Activated CD4-positive, alpha-beta T cell treated with anti-CD3 and anti-CD28 coated beads, Interleukin-2, Interleukin-6, amounts not matched to agents 100 ng/mL and 50 ng/mL, durations not matched to agents 16 hours and 8 hours (primary cell): ENCODE measurements around the gene ACOT2.
"Not testable (repeated sequence)": the region's sequence is repeated elsewhere in the genome, so short reads cannot be mapped to it uniquely, and the experiment has no call there.

Source experiments
- DNase-seq: peaks from one replicate; pipeline ENCODE4 v3.0.0-alpha.2; 2020

Gene ACOT2

GRCh38 chr14:73568886-73569184 is 178 bp upstream of the ACOT2 start:
- DNase-seq, result not testable (repeated sequence)

- peak; percentile 69 for DNase-seq
Measured at GRCh38 chr14:73570913-73571312, 1.9 kb downstream of the ACOT2 start.

- DNase-seq, result not testable (repeated sequence)
Measured at GRCh38 chr14:73573034-73573433, 4.0 kb downstream of the ACOT2 start.

GRCh38 chr14:73573740-73574139 is 4.7 kb downstream of the ACOT2 start:
- not testable (repeated sequence) for DNase-seq

- not testable (repeated sequence) for DNase-seq
Measured at GRCh38 chr14:73574251-73574650, 5.2 kb downstream of the ACOT2 start.

- no peak for DNase-seq
Measured at GRCh38 chr14:73576391-73576790, 7.4 kb downstream of the ACOT2 start.

GRCh38 chr14:73577214-73577613 is 8.2 kb downstream of the ACOT2 start:
- not testable (repeated sequence) for DNase-seq

GRCh38 chr14:73582102-73582979 is 13.3 kb downstream of the ACOT2 start:
- DNase-seq, result not testable (repeated sequence)

GRCh38 chr14:73588695-73589094 is 19.7 kb downstream of the ACOT2 start:
- no peak for DNase-seq

GRCh38 chr14:73589116-73589515 is 20.1 kb downstream of the ACOT2 start:
- no peak for DNase-seq

GRCh38 chr14:73590673-73591004 is 21.6 kb downstream of the ACOT2 start:
- not testable (repeated sequence) for DNase-seq

GRCh38 chr14:73591690-73592449 is 22.9 kb downstream of the ACOT2 start, which contains the start of gene ACOT4:
ACOT4 (plus strand) TSS chr14:73591873; CDS start chr14:73591960, 87 bp downstream.
- peak; percentile 46 for DNase-seq

GRCh38 chr14:73594491-73594890 is 25.5 kb downstream of the ACOT2 start:
- no peak for DNase-seq

- DNase-seq, result no peak
Measured at GRCh38 chr14:73599499-73599898, 30.5 kb downstream of the ACOT2 start.

GRCh38 chr14:73602994-73603393 is 34.0 kb downstream of the ACOT2 start:
- no peak for DNase-seq

GRCh38 chr14:73606271-73606670 is 37.3 kb downstream of the ACOT2 start:
- peak; percentile 39 for DNase-seq

GRCh38 chr14:73607241-73607640 is 38.2 kb downstream of the ACOT2 start:
- DNase-seq, result no peak

GRCh38 chr14:73610687-73611086 is 41.7 kb downstream of the ACOT2 start:
- no peak for DNase-seq

GRCh38 chr14:73612339-73613045 is 43.5 kb downstream of the ACOT2 start, which contains the start of gene ACOT6:
ACOT6 (plus strand) TSS chr14:73612517; CDS start chr14:73612572, 55 bp downstream.
- peak; percentile 70 for DNase-seq

- DNase-seq, result no peak
Measured at GRCh38 chr14:73613046-73613383, 44.0 kb downstream of the ACOT2 start.

- DNase-seq, result no peak
Measured at GRCh38 chr14:73613419-73613963, 44.5 kb downstream of the ACOT2 start.

GRCh38 chr14:73616831-73617230 is 47.8 kb downstream of the ACOT2 start:
- DNase-seq, result no peak

GRCh38 chr14:73619524-73619923 is 50.5 kb downstream of the ACOT2 start:
- no peak for DNase-seq
